ENCODE results near the gene FAM83D.

- no peak for TF ChIP-seq POLR2A (IDR thresholded peaks at IDR 0.05; ENCODE audit: low read depth)
- TF ChIP-seq CTCF (IDR thresholded peaks at IDR 0.05) = no peak
- TF ChIP-seq POLR2AphosphoS5 (IDR thresholded peaks at IDR 0.05) = no peak
These were observed 20.8 kb upstream of the FAM83D start for GRCh38 chr20:38905375-38905774.

Measured in esophagus muscularis mucosa (tissue), 3 donors.